Right ventricle myocardium inferior (tissue), 1 donor: Measurements from ENCODE around the gene RBM44. TPM values are rescaled to one million over a fixed set of nuclear protein-coding genes. Genes with fewer than 3 reads are reported as not detected.

Source experiments
- ATAC-seq: fragments of 200-7000 bp; cut with Tn5 transposase; one replicate; pipeline ENCODE4 v1.9.1; 2020; ENCODE audit warnings: mild to moderate bottlenecking, moderate library complexity
- DNase-seq: peaks from one replicate; pipeline ENCODE4 v3.0.0; 2021; ENCODE audit errors: missing footprints
- intact Hi-C: fragments of 100-400 bp; cut with DNase I; formaldehyde crosslinking; loops from one replicate; pipeline ENCODE4 v1.11.0; 2022
- total RNA-seq: library from RNA; stranded (reverse); fragmentation: NEBNext Ultra II Directional; extraction: Animal tissue kit (Norgen Biotek cat#: 25700); gene quantifications from one replicate; pipeline ENCODE4 v1.2.1, GENCODE V29; 2021
- donor health status: DM: no; HTN: yes; CAD: no; lungs with severe emphysema.

Gene RBM44
- total RNA-seq, 1 donor from 2014 or later, result 0.30 TPM

- DNase-seq (no peak), ATAC-seq (peak; percentile 30)
- intact Hi-C loops, result no loop called here
Observed at GRCh38 chr2:237876951-237877491, 78.4 kb downstream of the RBM44 start.

GRCh38 chr2:237877576-237878307, 79.2 kb downstream of the RBM44 start:
- ATAC-seq (no peak), DNase-seq (no peak)
- intact Hi-C loops, result no loop called here

DNA sequence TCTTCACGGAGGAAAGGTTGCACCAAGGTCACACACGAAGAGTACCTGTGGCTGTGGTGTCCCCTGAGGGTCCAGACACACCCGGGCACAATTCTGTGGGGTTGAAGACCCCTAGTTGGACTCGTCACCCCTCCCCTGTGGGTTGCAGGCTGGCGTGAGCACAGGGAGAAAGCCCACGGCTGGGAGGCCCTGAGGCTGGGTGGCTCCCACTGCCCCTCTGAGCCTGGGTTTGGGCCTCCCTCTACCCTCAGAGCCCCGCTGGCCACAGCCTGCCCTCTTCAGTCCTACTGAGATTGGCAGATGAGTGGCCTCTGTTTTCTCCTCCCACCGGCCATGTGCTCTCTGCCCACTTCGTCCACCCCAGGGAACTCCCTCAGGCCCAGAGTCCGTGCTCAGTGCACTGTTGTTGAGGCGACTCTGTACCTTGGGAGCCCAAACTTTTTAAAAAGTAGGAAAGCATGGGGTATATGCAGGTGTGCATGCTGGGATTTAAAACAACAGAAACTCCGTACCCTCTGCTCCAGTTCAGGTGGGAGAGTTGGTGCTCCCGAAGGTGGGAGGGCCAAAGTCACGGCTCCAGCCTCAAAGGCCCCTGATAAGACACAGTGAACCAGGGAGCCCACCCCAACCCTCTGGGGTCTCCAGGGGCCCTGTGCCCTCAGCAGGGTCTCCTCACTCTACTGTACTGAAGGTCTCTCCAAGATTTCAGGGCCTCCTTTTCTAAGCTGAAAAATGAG, 79.9 kb downstream of the RBM44 start:
- intact Hi-C loops, result no loop called here
- no peak for DNase-seq
- ATAC-seq, result no peak

DNA sequence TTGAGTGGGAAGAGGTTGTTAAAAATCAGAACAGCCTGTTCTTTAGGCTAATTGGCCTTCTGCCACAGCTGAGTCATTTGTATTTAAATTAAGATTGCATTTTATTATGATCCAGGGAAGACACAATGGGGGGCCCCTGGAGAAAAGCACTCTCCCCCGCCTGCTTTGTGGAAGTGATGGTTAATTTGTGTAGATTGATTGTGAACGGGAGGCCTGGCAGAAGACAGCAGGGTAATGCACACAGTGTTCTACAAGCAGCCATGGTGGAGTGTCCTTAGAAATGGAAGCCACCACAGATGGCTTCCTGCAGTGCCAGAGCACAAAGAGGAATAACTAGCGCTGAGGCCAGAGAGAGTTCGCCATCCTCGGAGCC, 80.5 kb downstream of the RBM44 start:
- intact Hi-C loops, result no loop called here
- DNase-seq (no peak), ATAC-seq (no peak)

DNA sequence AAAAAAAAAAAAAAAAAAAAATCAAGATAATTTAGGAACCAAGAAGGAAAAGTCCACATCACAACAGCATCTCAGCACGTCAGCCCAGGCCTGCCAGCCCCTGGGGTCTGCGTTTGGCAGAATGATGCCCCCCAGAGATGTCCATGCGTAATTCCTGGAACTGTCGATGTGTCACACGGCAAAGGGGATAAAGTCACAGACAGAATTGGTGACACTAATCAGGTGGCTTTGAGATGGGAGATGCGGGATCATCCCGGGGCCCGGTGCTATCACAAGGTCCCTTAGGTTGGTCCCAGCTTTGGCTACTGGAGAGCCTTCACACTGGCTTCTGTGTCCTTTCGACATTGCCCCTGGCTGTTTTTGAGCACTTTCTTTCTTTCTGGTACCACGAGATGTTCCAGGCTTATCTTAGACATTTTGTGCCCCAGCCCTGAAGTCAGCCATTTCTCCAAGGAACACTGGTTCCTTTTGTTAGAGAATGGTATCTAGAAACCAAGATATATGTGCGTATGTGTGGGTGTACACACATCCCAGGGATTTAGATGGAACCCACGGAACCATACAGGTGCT, 81.5 kb downstream of the RBM44 start:
- intact Hi-C loops, result no loop called here
- DNase-seq (no peak), ATAC-seq (no peak)

- no peak for DNase-seq
- intact Hi-C loops, result no loop called here
- no peak for ATAC-seq
Observed at GRCh38 chr2:237882510-237883481, 84.2 kb downstream of the RBM44 start.

GRCh38 chr2:237883951-237884446, 85.4 kb downstream of the RBM44 start:
- intact Hi-C loops, result no loop called here
- DNase-seq (no peak), ATAC-seq (no peak)

DNA sequence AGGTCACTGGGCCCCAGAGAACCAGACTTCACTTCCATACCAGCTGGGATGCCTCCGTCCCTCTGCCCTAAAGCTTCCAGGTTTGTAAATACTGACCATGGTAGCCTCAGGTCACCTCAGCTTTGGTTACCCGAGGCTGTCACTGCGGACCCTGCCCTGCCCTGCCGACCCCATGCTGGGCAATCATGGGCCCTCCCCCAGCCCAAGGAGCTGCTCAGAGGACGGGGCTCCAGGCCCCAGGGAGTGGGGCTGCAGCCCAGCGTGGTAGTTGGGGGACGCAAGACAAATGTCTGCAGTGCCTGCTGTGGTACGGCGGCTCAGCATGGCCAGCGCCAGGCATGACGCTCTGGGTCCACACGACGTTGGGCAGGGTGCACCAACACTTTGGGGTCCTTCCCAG, 86.1 kb downstream of the RBM44 start:
- ATAC-seq (no peak), DNase-seq (no peak)
- intact Hi-C loops, result no loop called here

- ATAC-seq (no peak), DNase-seq (no peak)
- intact Hi-C loops, result no loop called here
Observed at GRCh38 chr2:237885111-237885930, 86.7 kb downstream of the RBM44 start.

GRCh38 chr2:237885931-237886684, 87.5 kb downstream of the RBM44 start:
- peak; percentile 66 for ATAC-seq
- intact Hi-C loops, result loop anchor here (2.0 kb wide), 1 partner anchor 21 kb away; no protein-coding TSS in a partner anchor
- DNase-seq, result peak; percentile 82

DNA sequence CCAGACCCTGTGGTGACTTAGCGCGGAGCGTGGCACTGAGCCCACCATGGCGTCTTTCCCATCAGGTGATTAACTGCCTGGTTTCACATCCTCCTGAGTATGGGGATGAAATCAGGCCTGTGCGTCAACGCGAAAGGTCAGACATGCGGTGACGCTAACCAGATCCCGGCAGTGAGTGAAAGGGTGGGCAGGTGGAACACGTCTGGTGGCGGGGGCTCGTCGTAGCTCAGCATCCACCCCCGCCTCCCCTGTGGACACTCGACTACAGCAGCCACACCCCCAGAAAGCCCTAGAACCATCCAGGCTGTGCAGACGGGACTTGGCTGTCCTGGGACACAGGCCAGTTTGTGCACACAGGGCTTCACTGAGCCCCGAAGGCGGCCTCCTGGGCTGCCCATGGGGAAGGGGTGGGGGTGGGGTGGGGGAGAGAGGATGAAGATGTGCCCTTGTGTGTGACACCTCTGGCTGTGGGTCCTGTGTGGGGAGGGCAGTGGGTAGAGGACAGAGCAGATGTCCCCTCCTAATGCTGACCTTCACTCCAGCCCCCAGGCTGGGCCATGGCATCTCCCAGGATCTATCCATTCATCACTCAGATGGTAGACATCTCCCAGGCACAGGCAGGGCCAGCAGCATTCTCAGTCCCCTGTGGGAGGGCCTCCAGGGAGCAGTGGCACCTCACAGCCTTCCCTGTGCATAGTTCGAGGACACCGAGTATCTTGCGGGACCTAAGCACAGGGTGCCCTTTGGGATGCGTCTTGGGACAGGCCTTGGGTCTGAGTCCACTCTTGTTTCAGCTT, 88.3 kb downstream of the RBM44 start:
- ATAC-seq (peak; percentile 85), DNase-seq (peak; percentile 80)
- intact Hi-C loops, result loop anchor here (2.0 kb wide), 1 partner anchor 22 kb away; no protein-coding TSS in a partner anchor

- ATAC-seq (no peak), DNase-seq (no peak)
- intact Hi-C loops, result no loop called here
Observed at GRCh38 chr2:237888389-237888788, 89.8 kb downstream of the RBM44 start.

DNA sequence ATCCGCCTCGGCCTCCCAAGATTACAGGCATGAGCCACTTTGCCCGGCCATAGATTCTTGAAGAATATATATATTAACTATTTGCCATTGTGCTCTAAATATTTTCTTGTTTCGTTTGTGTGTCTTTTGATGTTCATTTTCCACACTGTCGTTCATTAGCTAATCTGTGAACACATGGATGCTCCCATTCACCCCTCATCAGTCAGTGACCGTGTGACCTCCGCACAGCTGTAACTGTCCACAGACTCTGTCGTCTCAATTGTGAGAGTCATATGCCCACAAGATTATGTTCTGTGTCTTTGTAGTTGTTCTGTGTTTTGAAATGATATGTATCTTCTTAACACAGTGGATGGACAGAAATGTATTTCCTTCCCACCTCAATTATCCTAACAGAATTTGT, 90.4 kb downstream of the RBM44 start:
- DNase-seq (no peak), ATAC-seq (no peak)
- intact Hi-C loops, result no loop called here

- ATAC-seq, result no peak
- DNase-seq, result no peak
- intact Hi-C loops, result no loop called here
Observed at GRCh38 chr2:237889811-237890210, 91.2 kb downstream of the RBM44 start.
